IMR-90 (cell line): Measurements from ENCODE around the gene SLC2A13. TPM values are rescaled to one million over a fixed set of nuclear protein-coding genes. Genes with fewer than 3 reads are reported as not detected.

ENCODE experiments used
- ATAC-seq: fragments of 200-7000 bp; cut with Tn5 transposase; 2 replicates; pipeline ENCODE4 v1.9.1; 2020; ENCODE audit warnings: low read depth, mild to moderate bottlenecking, moderate library complexity
- BruUV-seq: library from RNA; stranded (reverse); fragments of 400-500 nt; replicated peaks from 2 replicates; lab custom pipeline; 2021; lab: Mats Ljungman, UMichigan
- CTCF ChIA-PET: fragments of 300-600 bp; formaldehyde crosslinking; extraction: SDS; loops from one replicate; lab custom pipeline; 2021; ENCODE audit warnings: antibody characterized with exemption; lab: Yijun Ruan, JAX
- POLR2A ChIA-PET: fragments of 300-600 bp; sonication (Branson Sonifier 250); formaldehyde crosslinking; loops from one replicate; lab custom pipeline; 2022; ENCODE audit warnings: antibody characterized with exemption; ENCODE audit not compliant: unreplicated experiment; lab: Charles Lee
- DNase-seq: peaks from one replicate; pipeline ENCODE4 v3.0.0; 2013
- H2AFZ ChIP-seq: replicated peaks from 2 replicates; pipeline ENCODE3; 2013; ENCODE audit warnings: low read length, mild to moderate bottlenecking; ENCODE audit not compliant: poor library complexity
- H2AK5ac ChIP-seq: 2 replicates; pipeline ENCODE4 v1.6.1; 2013; ENCODE audit warnings: low read depth, low read length, inconsistent platforms
- H2AK9ac ChIP-seq: replicated peaks from 2 replicates; pipeline ENCODE3; 2013; ENCODE audit warnings: mild to moderate bottlenecking, low read depth, low read length, moderate library complexity; ENCODE audit not compliant: poor library complexity
- H2BK120ac ChIP-seq: 2 replicates; pipeline ENCODE4 v1.6.1; 2013; ENCODE audit warnings: low read depth, low read length, inconsistent platforms
- H2BK15ac ChIP-seq: 3 replicates; pipeline ENCODE4 v1.6.1; 2013; ENCODE audit warnings: low read depth, low read length, inconsistent platforms
- H2BK20ac ChIP-seq: 2 replicates; pipeline ENCODE4 v1.6.1; 2013; ENCODE audit warnings: low read depth, mild to moderate bottlenecking, inconsistent platforms, low read length, moderate library complexity
- H2BK5ac ChIP-seq: 2 replicates; pipeline ENCODE4 v1.6.1; 2013; ENCODE audit warnings: mild to moderate bottlenecking, low read depth, low read length, inconsistent platforms; ENCODE audit not compliant: poor library complexity, severe bottlenecking
- H3K14ac ChIP-seq: replicated peaks from 2 replicates; pipeline ENCODE4 v1.6.1; 2013; ENCODE audit warnings: low read depth, low read length, inconsistent platforms
- H3K18ac ChIP-seq: 2 replicates; pipeline ENCODE4 v1.6.1; 2013; ENCODE audit warnings: low read depth, low read length, control low read depth
- H3K23ac ChIP-seq: 2 replicates; pipeline ENCODE4 v1.6.1; 2013; ENCODE audit warnings: low read depth, low read length, inconsistent platforms
- H3K27ac ChIP-seq: 2 replicates; pipeline ENCODE4 v1.5.1; 2013; ENCODE audit warnings: mild to moderate bottlenecking, control low read depth, low read length; ENCODE audit not compliant: insufficient read depth
- H3K27me3 ChIP-seq: 2 replicates; pipeline ENCODE4 v1.6.1; 2013; ENCODE audit warnings: low read length; ENCODE audit not compliant: control insufficient read depth, insufficient read depth
- H3K36me3 ChIP-seq: 2 replicates; pipeline ENCODE4 v1.6.1; 2013; ENCODE audit warnings: low read length, mixed read lengths; ENCODE audit not compliant: control insufficient read depth, insufficient read depth
- H3K4ac ChIP-seq: 2 replicates; pipeline ENCODE4 v1.6.1; 2013; ENCODE audit warnings: low read depth, low read length, inconsistent platforms
- H3K4me1 ChIP-seq: 2 replicates; pipeline ENCODE4 v1.6.1; 2013; ENCODE audit warnings: low read length, mixed read lengths; ENCODE audit not compliant: control insufficient read depth, insufficient read depth
- H3K4me2 ChIP-seq: 2 replicates; pipeline ENCODE4 v1.6.1; 2013; ENCODE audit warnings: low read depth, mild to moderate bottlenecking, control low read depth, low read length, moderate library complexity
- H3K4me3 ChIP-seq: 2 replicates; pipeline ENCODE4 v1.5.1; 2013; ENCODE audit warnings: low read depth, mild to moderate bottlenecking, control low read depth, low read length, moderate library complexity; ENCODE audit not compliant: insufficient read depth
- H3K56ac ChIP-seq: 2 replicates; pipeline ENCODE4 v1.6.1; 2013; ENCODE audit warnings: low read length, inconsistent platforms; ENCODE audit not compliant: insufficient read depth; ENCODE audit errors: extremely low read depth
- H3K79me1 ChIP-seq, 2 experiments: 2 replicates each; pipeline ENCODE4 v1.6.1; 2013; ENCODE audit warnings: low read length in 2 of 2, inconsistent platforms in 1 of 2, low read depth in 1 of 2
- H3K9ac ChIP-seq: 2 replicates; pipeline ENCODE4 v1.6.1; 2013; ENCODE audit warnings: low read depth, low read length, control low read depth
- H3K9me1 ChIP-seq: 2 replicates; pipeline ENCODE4 v1.6.1; 2013; ENCODE audit warnings: low read length, inconsistent platforms; ENCODE audit not compliant: insufficient read depth
- H3K9me3 ChIP-seq: 2 replicates; pipeline ENCODE4 v1.6.1; 2013; ENCODE audit warnings: low read length; ENCODE audit not compliant: control insufficient read depth, insufficient read depth
- H4K20me1 ChIP-seq: 2 replicates; pipeline ENCODE4 v1.6.1; 2013; ENCODE audit warnings: low read length, inconsistent platforms; ENCODE audit not compliant: insufficient read depth
- H4K5ac ChIP-seq: 2 replicates; pipeline ENCODE4 v1.6.1; 2013; ENCODE audit warnings: mild to moderate bottlenecking, low read depth, low read length, control low read depth
- H4K8ac ChIP-seq, 2 experiments: 2 replicates each; pipeline ENCODE4 v1.6.1; 2013; ENCODE audit warnings: low read depth in 2 of 2, low read length in 2 of 2, control low read depth in 1 of 2, inconsistent platforms in 1 of 2
- H4K91ac ChIP-seq: 2 replicates; pipeline ENCODE4 v1.6.1; 2013; ENCODE audit warnings: low read depth, low read length, inconsistent platforms; ENCODE audit not compliant: insufficient read depth
- MAFK ChIP-seq: IDR thresholded peaks from 2 replicates; pipeline ENCODE4 v1.6.1; 2012; ENCODE audit warnings: low read depth, low read length, improper control_type of control experiment
- MAZ ChIP-seq: IDR thresholded peaks from 2 replicates; pipeline ENCODE4 v1.6.1; 2012; ENCODE audit warnings: low read depth, mild to moderate bottlenecking, low read length, improper control_type of control experiment, moderate library complexity, borderline replicate concordance
- POLR2A ChIP-seq: IDR thresholded peaks from 2 replicates; pipeline ENCODE4 v1.6.1; 2012; ENCODE audit warnings: mild to moderate bottlenecking, low read depth, low read length
- SMC3 ChIP-seq: fragments of 150-350 bp; IDR thresholded peaks from 2 replicates; pipeline ENCODE4 v1.6.1; 2016; ENCODE audit warnings: low read depth, mild to moderate bottlenecking, antibody characterized with exemption, low read length, moderate library complexity
- WGBS, 2 experiments: methylation state at CpG; one replicate each; pipeline versions ENCODE4 v1.1.5 to v1.1.7; 2013; ENCODE audit warnings: missing lambda C conversion rate in 2 of 2; ENCODE audit not compliant: insufficient read length in 1 of 2; ENCODE audit errors: extremely low coverage in 2 of 2; 5-methylcytosine and 5-hydroxymethylcytosine counted together
- dilution Hi-C: fragments of 300-500 bp; cut with HindIII; formaldehyde crosslinking; loops from one replicate; pipeline ENCODE4 v1.14.3; 2018; ENCODE audit warnings: low sequenced_read_pairs; ENCODE audit not compliant: unreplicated experiment
- in situ Hi-C: fragments of 300-500 bp; cut with MboI; formaldehyde crosslinking; loops from 3 replicates; pipeline ENCODE4 v1.14.3; 2019; ENCODE audit warnings: low sequenced_read_pairs, inconsistent platforms, mixed read lengths
- intact Hi-C: fragments of 100-400 bp; cut with micrococcal nuclease; formaldehyde crosslinking; loops from 2 replicates; pipeline ENCODE4 v1.10.0; 2022
- polyA plus RNA-seq, 3 experiments: library from polyadenylated mRNA; depleted of rRNA; stranded (reverse); fragments of >200 nt; gene quantifications; 2 replicates each; pipeline ENCODE4 v1.2.3, GENCODE V29; 2012; ENCODE audit warnings: low replicate concordance in 1 of 3
- total RNA-seq: library from RNA; depleted of rRNA; stranded (reverse); fragments of >200 nt; gene quantifications from 2 replicates; pipeline ENCODE4 v1.2.3, GENCODE V29; 2012
- TF ChIP-seq, protein P1 (sequence below): fragments of 150-350 bp; IDR thresholded peaks from 2 replicates; pipeline ENCODE4 v1.6.1; 2016; ENCODE audit warnings: low read depth, mild to moderate bottlenecking, low read length, moderate library complexity, borderline replicate concordance
- TF ChIP-seq, protein P2 (sequence below): fragments of 150-350 bp; IDR thresholded peaks from 2 replicates; pipeline ENCODE4 v1.6.1; 2017; ENCODE audit warnings: mild to moderate bottlenecking, antibody characterized with exemption, low read length, low read depth

Gene SLC2A13
- total and polyA plus RNA-seq, 2 of the 4 experiments (the other 2 are of a cell fraction) = 1.5 to 3.9 TPM

DNA sequence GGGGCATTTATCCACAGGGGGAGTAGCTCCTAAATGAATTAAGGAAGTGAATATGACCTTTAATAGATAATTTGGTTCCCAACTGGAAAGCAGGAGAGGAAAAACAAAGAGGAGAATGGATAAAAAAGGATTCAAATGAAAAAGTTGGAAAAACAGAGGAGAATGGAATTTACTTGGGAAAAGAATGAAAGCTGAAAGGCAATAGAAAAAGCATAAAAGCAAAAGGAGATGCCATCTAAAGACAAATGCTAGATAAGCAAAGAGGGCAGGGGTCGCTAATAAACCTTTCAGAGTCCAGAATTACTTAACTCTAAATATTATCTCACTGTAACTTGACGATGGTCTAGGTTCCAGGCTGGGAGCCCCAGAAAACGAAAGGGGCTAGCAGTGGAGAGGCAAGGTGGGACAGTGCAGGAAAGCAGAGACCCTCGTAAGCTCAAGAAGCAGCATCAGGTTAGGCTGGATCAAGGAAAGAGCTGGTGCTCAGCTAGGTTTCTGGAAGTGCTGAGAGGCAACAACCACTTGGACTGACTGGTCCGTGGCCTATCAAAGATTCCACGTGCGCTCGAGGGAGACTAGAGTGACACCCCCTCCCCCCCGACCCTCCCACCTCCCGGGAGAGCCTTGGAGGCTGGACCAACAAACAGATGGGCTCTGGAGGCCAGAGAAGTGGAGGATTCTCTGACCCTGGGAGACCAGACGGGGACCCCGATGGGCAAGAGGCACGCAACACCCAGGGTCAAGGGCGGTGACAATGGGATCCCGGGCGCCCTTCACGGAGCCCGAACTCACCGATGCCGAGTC, 1.2 kb downstream of the SLC2A13 start:
- H3K27ac ChIP-seq = peak overlapping the region; percentile 21; the same call in 1 of the 2 replicates
- in situ Hi-C loops = loop anchor here (5.0 to 25.0 kb wide), 3 partner anchors 92 to 792 kb away; no protein-coding TSS in a partner anchor

More for the DNA sequence above, 1.2 kb downstream of the SLC2A13 start:
- peak overlapping the region; percentile 79 for H3K4me2 ChIP-seq
- no peak overlapping the region for H4K91ac ChIP-seq
- H2BK5ac ChIP-seq = no peak overlapping the region
- H4K20me1 ChIP-seq = no peaks in the 10 kb centered on the region
- H3K14ac ChIP-seq = 0 out of 2 replicates have a peak overlapping the region, but pooled peaks have one; percentile 11
- no peaks in the 10 kb centered on the region for H3K9me3 ChIP-seq
- no peak overlapping the region for H3K56ac ChIP-seq
- H2AK5ac ChIP-seq = no peak overlapping the region
- BruUV-seq = no TSS peak
- H4K5ac ChIP-seq = no peak overlapping the region
- H3K4me3 ChIP-seq = peak overlapping the region; percentile 95
- CTCF ChIA-PET = interaction anchor here (0.6 to 1.6 kb wide), 3 partner anchors 35 to 95 kb away, joined by 3 to 5 read pairs (median 4); no protein-coding TSS in a partner anchor
- H4K8ac ChIP-seq = no peak overlapping the region
- 0 out of 2 replicates have a peak, but pooled peaks cover 2% of the 10 kb centered on the region for H3K27me3 ChIP-seq
- H3K18ac ChIP-seq = no peak overlapping the region; the same call in 1 of the 2 replicates
- H2AK9ac ChIP-seq = peak overlapping the region; percentile 56
- H3K9ac ChIP-seq = peak overlapping the region; percentile 74
- 0 out of 2 replicates have a peak overlapping the region, but pooled peaks have one; percentile 5 for H3K23ac ChIP-seq
- intact Hi-C loops = no loop called here
- ATAC-seq = no peak
- dilution Hi-C loops = no loop called here
- H3K4ac ChIP-seq = no peak overlapping the region
- peaks cover 7 to 11% of the 10 kb centered on the region in 2 experiments; a peak in 3 of 4 replicates for H3K79me1 ChIP-seq
- DNase-seq = peak; percentile 2
- H3K9me1 ChIP-seq = no peaks in the 10 kb centered on the region
- no peaks in the 10 kb centered on the region for H3K36me3 ChIP-seq
- H3K4me1 ChIP-seq = peaks cover 3% of the 10 kb centered on the region; the same call in 1 of the 2 replicates
- TF ChIP-seq POLR2A (no peak), MAZ (no peak), MAFK (no peak), SMC3 (no peak)
- TF ChIP-seq, protein P1, sequence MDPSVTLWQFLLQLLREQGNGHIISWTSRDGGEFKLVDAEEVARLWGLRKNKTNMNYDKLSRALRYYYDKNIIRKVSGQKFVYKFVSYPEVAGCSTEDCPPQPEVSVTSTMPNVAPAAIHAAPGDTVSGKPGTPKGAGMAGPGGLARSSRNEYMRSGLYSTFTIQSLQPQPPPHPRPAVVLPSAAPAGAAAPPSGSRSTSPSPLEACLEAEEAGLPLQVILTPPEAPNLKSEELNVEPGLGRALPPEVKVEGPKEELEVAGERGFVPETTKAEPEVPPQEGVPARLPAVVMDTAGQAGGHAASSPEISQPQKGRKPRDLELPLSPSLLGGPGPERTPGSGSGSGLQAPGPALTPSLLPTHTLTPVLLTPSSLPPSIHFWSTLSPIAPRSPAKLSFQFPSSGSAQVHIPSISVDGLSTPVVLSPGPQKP = no peak
- TF ChIP-seq, protein P2, sequence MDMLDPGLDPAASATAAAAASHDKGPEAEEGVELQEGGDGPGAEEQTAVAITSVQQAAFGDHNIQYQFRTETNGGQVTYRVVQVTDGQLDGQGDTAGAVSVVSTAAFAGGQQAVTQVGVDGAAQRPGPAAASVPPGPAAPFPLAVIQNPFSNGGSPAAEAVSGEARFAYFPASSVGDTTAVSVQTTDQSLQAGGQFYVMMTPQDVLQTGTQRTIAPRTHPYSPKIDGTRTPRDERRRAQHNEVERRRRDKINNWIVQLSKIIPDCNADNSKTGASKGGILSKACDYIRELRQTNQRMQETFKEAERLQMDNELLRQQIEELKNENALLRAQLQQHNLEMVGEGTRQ = no peak
- H2AFZ ChIP-seq = peak overlapping the region; percentile 95
- 1% methylated on average over 10 of the region's 20 CpGs; no CpG with 5 or more reads in 1 of the 2 experiments for WGBS, 2 experiments
- POLR2A ChIA-PET = interaction anchor here (0.6 kb wide), 1 partner anchor 51 kb away, joined by 3 read pairs; no protein-coding TSS in a partner anchor
- no peak overlapping the region for H2BK15ac ChIP-seq
- H2BK20ac ChIP-seq = no peak overlapping the region
- H2BK120ac ChIP-seq = no peak overlapping the region
